ENCODE data around the gene OR9A2. TPM values are rescaled to one million over a fixed set of nuclear protein-coding genes. Genes with fewer than 3 reads are reported as not detected.

Gene OR9A2
- total RNA-seq, 2 donors from 2014 or later: not detected

DNA sequence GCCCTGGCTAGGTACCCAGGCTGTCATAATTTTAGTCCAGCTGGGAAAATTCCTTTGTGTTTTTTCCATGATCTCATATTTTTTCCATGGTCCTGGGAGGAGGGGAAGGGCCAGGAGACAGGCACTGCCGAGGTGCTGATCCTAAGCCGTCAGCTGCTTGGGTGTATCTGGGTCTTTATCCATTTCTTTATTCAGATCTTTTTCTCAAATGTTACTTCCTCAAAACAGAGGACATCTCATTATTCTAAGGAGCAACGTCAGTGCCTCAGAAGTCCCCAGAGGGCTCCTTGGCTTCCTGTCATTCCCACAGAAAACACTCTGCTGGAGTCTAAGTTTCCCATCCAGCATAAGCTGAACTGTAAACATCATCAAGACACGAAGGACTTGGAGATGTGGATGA, 22.4 kb upstream of the OR9A2 start:
- TF ChIP-seq, protein P1, sequence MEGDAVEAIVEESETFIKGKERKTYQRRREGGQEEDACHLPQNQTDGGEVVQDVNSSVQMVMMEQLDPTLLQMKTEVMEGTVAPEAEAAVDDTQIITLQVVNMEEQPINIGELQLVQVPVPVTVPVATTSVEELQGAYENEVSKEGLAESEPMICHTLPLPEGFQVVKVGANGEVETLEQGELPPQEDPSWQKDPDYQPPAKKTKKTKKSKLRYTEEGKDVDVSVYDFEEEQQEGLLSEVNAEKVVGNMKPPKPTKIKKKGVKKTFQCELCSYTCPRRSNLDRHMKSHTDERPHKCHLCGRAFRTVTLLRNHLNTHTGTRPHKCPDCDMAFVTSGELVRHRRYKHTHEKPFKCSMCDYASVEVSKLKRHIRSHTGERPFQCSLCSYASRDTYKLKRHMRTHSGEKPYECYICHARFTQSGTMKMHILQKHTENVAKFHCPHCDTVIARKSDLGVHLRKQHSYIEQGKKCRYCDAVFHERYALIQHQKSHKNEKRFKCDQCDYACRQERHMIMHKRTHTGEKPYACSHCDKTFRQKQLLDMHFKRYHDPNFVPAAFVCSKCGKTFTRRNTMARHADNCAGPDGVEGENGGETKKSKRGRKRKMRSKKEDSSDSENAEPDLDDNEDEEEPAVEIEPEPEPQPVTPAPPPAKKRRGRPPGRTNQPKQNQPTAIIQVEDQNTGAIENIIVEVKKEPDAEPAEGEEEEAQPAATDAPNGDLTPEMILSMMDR (IDR thresholded peaks at IDR 0.05): no peak
- TF ChIP-seq POLR2A (IDR thresholded peaks at IDR 0.05): no peak
- no peak for TF ChIP-seq POLR2AphosphoS5 (IDR thresholded peaks at IDR 0.05)
- 59% methylated on average over 4 of the region's 4 CpGs for WGBS
- intact Hi-C loops (cut with DNase I): no loop called here
- no peak for DNase-seq (ENCODE audit: low spot score)
- H3K4me3 ChIP-seq: no peak overlapping the region
- no peaks in the 10 kb centered on the region for H3K36me3 ChIP-seq
- no peaks in the 10 kb centered on the region for H3K27me3 ChIP-seq (replicated peaks; ENCODE audit: insufficient read depth)
- no peak overlapping the region for H3K27ac ChIP-seq
- H3K4me1 ChIP-seq (replicated peaks): no peaks in the 10 kb centered on the region
- no peaks in the 10 kb centered on the region for H3K9me3 ChIP-seq

DNA sequence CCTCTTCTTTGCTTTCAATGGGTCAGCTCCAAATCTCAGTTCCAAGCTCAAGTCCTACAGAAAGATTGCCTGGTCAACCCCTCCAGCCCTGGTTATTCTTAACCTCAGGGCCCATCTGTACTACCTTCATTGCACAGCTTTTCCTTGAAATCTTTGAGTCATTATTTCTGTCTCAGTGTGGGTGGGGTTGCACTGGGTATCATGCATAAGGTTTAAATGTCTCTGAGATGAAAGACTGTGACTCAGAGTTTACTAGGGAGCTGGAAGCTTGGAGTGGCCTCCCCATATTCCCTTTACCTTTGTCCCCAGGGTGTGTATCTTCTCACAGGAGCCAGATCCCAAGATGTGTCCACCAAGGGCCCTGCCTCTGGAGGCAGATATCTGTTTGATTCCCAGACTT, 21.9 kb upstream of the OR9A2 start:
- intact Hi-C loops (cut with DNase I): no loop called here

DNA sequence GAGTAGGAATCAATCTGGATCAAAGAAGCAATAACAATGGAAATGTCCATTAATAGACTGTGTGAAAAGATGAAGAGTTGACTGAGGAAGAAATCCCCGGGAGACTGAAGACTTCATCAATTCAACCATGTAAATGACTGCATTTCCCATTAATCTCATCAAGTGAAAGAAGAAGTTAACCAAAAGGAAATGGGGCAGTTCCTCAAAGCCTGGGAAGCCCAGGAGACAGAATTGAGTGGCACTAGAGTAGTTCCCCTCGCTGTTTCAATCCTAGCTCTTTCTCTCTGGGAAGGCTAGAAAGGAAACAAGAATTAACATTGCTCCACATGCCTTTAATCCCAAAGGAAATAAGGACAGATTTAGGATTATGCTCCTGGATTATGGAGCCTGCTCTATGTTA, 20.4 kb upstream of the OR9A2 start:
- no peak overlapping the region for H3K4me3 ChIP-seq
- H3K9me3 ChIP-seq: no peaks in the 10 kb centered on the region
- WGBS: 73% methylated on average over 2 of the region's 2 CpGs
- H3K27ac ChIP-seq: no peak overlapping the region
- H3K4me1 ChIP-seq (replicated peaks): no peaks in the 10 kb centered on the region
- intact Hi-C loops (cut with DNase I): no loop called here
- H3K27me3 ChIP-seq (replicated peaks; ENCODE audit: insufficient read depth): no peaks in the 10 kb centered on the region
- TF ChIP-seq, protein P1 (IDR thresholded peaks at IDR 0.05): no peak
- TF ChIP-seq POLR2AphosphoS5 (IDR thresholded peaks at IDR 0.05): no peak
- no peak for TF ChIP-seq POLR2A (IDR thresholded peaks at IDR 0.05)
- H3K36me3 ChIP-seq: no peaks in the 10 kb centered on the region
- no peak for DNase-seq (ENCODE audit: low spot score)

More for the DNA sequence above, 21.9 kb upstream of the OR9A2 start:
- Histone ChIP-seq H3K27ac (no peak overlapping the region), H3K4me1 (replicated peaks) (no peaks in the 10 kb centered on the region), H3K9me3 (no peaks in the 10 kb centered on the region), H3K27me3 (replicated peaks; ENCODE audit: insufficient read depth) (no peaks in the 10 kb centered on the region), H3K4me3 (no peak overlapping the region), H3K36me3 (no peaks in the 10 kb centered on the region)
- TF ChIP-seq POLR2AphosphoS5 (IDR thresholded peaks at IDR 0.05): no peak
- TF ChIP-seq POLR2A (IDR thresholded peaks at IDR 0.05): no peak
- TF ChIP-seq, protein P1 (IDR thresholded peaks at IDR 0.05): no peak
- DNase-seq (ENCODE audit: low spot score): no peak

DNA sequence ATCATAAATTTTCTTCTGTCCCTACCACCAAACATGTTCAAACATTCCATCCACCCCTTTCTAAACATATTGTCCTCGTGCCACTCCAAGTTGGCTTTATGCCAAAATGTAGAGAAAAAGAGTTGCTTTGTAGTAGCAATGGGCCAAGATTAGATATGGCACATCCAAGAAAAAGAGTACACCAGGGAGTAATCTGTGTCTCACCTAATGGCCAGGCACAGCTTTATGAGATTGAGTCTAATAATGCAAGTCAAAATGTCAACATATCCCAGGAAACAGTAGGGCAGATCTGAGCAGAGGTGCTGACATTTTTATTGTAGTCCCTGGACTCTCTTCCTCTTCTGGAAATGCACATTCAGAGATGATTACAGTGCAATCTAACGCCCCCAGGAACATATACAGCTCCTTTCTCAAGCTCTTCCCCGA, 19.5 kb upstream of the OR9A2 start:
- intact Hi-C loops (cut with DNase I): no loop called here
- TF ChIP-seq, protein P1 (IDR thresholded peaks at IDR 0.05): no peak
- TF ChIP-seq POLR2AphosphoS5 (IDR thresholded peaks at IDR 0.05): peak; percentile 83

DNA sequence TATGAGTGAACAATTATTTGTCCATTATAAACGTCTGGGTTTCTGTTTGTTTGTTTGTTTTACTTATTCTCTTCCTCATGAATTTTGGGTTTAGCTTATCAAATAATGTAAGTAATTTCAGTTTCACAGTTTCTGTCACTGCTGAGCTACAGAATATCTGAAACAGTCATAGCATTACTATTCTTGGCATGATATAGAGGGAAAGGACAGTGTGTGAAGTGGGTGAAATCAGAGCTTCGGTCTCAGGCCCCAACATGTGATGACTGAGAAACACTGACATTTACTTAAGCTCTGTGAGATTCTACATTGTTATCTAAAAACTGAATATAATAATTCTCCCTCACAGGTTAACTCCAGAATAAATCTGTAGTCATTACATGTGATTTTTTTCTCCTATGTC, 16.5 kb upstream of the OR9A2 start:
- Histone ChIP-seq H3K27me3 (replicated peaks; ENCODE audit: insufficient read depth) (no peaks in the 10 kb centered on the region), H3K4me3 (no peak overlapping the region), H3K4me1 (replicated peaks) (no peaks in the 10 kb centered on the region), H3K9me3 (no peaks in the 10 kb centered on the region), H3K27ac (no peak overlapping the region), H3K36me3 (no peaks in the 10 kb centered on the region)
- intact Hi-C loops (cut with DNase I): no loop called here
- 29% methylated on average over 2 of the region's 2 CpGs for WGBS
- no peak for DNase-seq (ENCODE audit: low spot score)
- TF ChIP-seq POLR2A (IDR thresholded peaks at IDR 0.05): no peak
- TF ChIP-seq POLR2AphosphoS5 (IDR thresholded peaks at IDR 0.05): peak; percentile 11
- TF ChIP-seq, protein P1 (IDR thresholded peaks at IDR 0.05): no peak

More for the DNA sequence above, 19.5 kb upstream of the OR9A2 start:
- H3K9me3 ChIP-seq: no peaks in the 10 kb centered on the region
- no peaks in the 10 kb centered on the region for H3K36me3 ChIP-seq
- H3K4me3 ChIP-seq: no peak overlapping the region
- DNase-seq (ENCODE audit: low spot score): peak; percentile 68
- WGBS: 10% methylated on average over 3 of the region's 3 CpGs
- H3K27me3 ChIP-seq (replicated peaks; ENCODE audit: insufficient read depth): no peaks in the 10 kb centered on the region
- no peak overlapping the region for H3K27ac ChIP-seq
- no peaks in the 10 kb centered on the region for H3K4me1 ChIP-seq (replicated peaks)

Data from prostate gland (tissue), 2 donors.